Uterus (tissue), 2 donors: ENCODE data around the gene GPR158.

ENCODE experiments used
- POLR2A ChIP-seq, 2 donors: fragments of 450-650 bp; IDR thresholded peaks; one replicate each; pipeline ENCODE4 v1.6.1; 2016; ENCODE audit warnings: antibody characterized with exemption in 2 of 2, mild to moderate bottlenecking in 1 of 2, moderate library complexity in 1 of 2
- TF ChIP-seq, protein P1 (sequence below), 4 experiments: fragments of 200-600 bp in 2 of 4; fragments of 450-650 bp in 2 of 4; sonication (generic) in 2 of 4; IDR thresholded peaks; one replicate each; pipeline ENCODE4 v1.5.1; 2016 to 2019; ENCODE audit warnings: antibody characterized with exemption in 4 of 4, mild to moderate bottlenecking in 2 of 4, moderate library complexity in 1 of 4

DNA sequence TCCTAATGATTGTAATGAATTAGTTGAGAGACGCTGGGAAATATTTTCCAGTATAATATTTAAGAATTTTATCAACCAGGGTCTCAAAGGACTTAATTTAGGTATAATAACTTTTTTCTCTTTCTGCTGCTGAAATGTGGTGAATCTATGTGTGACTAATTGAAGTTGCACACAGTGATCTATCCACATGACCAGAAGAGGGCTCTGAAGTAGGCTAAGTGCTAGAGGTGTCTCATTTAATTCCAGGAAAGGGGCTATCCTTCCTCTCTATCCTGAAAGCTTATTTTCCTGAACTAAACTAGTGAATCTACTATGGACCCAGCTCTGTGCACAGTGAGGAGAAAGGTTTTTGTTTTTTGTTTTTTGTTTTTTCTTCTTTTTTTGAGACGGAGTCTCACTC lies 464.8 kb downstream of the GPR158 start:
- TF ChIP-seq, protein P1, sequence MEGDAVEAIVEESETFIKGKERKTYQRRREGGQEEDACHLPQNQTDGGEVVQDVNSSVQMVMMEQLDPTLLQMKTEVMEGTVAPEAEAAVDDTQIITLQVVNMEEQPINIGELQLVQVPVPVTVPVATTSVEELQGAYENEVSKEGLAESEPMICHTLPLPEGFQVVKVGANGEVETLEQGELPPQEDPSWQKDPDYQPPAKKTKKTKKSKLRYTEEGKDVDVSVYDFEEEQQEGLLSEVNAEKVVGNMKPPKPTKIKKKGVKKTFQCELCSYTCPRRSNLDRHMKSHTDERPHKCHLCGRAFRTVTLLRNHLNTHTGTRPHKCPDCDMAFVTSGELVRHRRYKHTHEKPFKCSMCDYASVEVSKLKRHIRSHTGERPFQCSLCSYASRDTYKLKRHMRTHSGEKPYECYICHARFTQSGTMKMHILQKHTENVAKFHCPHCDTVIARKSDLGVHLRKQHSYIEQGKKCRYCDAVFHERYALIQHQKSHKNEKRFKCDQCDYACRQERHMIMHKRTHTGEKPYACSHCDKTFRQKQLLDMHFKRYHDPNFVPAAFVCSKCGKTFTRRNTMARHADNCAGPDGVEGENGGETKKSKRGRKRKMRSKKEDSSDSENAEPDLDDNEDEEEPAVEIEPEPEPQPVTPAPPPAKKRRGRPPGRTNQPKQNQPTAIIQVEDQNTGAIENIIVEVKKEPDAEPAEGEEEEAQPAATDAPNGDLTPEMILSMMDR (IDR thresholded peaks at IDR 0.05): no peak
- no peak for TF ChIP-seq POLR2A (IDR thresholded peaks at IDR 0.05)
